ENCODE data around the gene CSF3.

GRCh38 chr17:40064971-40065768, 49.9 kb downstream of the CSF3 start:
- no peak for TF ChIP-seq POLR2AphosphoS5 (IDR thresholded peaks at IDR 0.05; ENCODE audit: low read depth, low read length)
- TF ChIP-seq POLR2A (IDR thresholded peaks at IDR 0.05; ENCODE audit: low read depth, low read length) = no peak
- no peak for TF ChIP-seq TAF1 (IDR thresholded peaks at IDR 0.05; ENCODE audit: borderline replicate concordance, low read depth, low read length)
